WERI-Rb-1 (cell line): ENCODE results near the gene RICTOR.

ENCODE experiments used
- DNase-seq: peaks from one replicate; pipeline ENCODE4 v3.0.0-alpha.2; 2020
- H3K27ac ChIP-seq: fragments of 250-450 bp; sonication (Bioruptor Pico); 2 replicates; pipeline ENCODE4 v1.5.1; 2020; ENCODE audit warnings: mild to moderate bottlenecking, moderate library complexity
- H3K27me3 ChIP-seq: fragments of 250-450 bp; sonication (Bioruptor Pico); 2 replicates; pipeline ENCODE4 v1.5.1; 2021; ENCODE audit warnings: mild to moderate bottlenecking, low read depth, moderate library complexity; ENCODE audit not compliant: insufficient read depth, severe bottlenecking
- H3K36me3 ChIP-seq: fragments of 250-450 bp; sonication (Bioruptor Pico); 2 replicates; pipeline ENCODE4 v1.5.1; 2020; ENCODE audit warnings: mild to moderate bottlenecking, moderate library complexity
- H3K4me3 ChIP-seq: 2 replicates; pipeline ENCODE4 v1.5.1; 2011; ENCODE audit warnings: low read depth, mild to moderate bottlenecking, control low read depth, low read length
- H3K9me3 ChIP-seq: fragments of 250-450 bp; sonication (Bioruptor Pico); 2 replicates; pipeline ENCODE4 v1.5.1; 2021; ENCODE audit warnings: mild to moderate bottlenecking, moderate library complexity; ENCODE audit not compliant: severe bottlenecking
- CTCF ChIP-seq: IDR thresholded peaks from 2 replicates; pipeline ENCODE4 v1.5.1; 2011; ENCODE audit warnings: low read depth, mild to moderate bottlenecking, control low read depth, inconsistent platforms, low read length

The RICTOR gene

GRCh38 chr5:39072925-39073766, 1.1 kb downstream of the RICTOR start:
- Histone ChIP-seq H3K27me3 (no peaks in the 10 kb centered on the region), H3K4me3 (peak overlapping the region; percentile 79), H3K9me3 (no peaks in the 10 kb centered on the region), H3K36me3 (peaks cover 24% of the 10 kb centered on the region), H3K27ac (peak overlapping the region; percentile 99)
- DNase-seq: peak; percentile 37
- TF ChIP-seq CTCF: no peak

- H3K4me3 ChIP-seq: no peak overlapping the region
- no peak overlapping the region for H3K27ac ChIP-seq
- H3K36me3 ChIP-seq: peaks cover 38% of the 10 kb centered on the region
- peaks cover 3% of the 10 kb centered on the region for H3K9me3 ChIP-seq
- TF ChIP-seq CTCF: no peak
- no peak for DNase-seq
- H3K27me3 ChIP-seq: no peaks in the 10 kb centered on the region
Observed at GRCh38 chr5:39068099-39068498, 6.1 kb downstream of the RICTOR start.

GRCh38 chr5:39064450-39064849, 9.7 kb downstream of the RICTOR start:
- peaks cover 3% of the 10 kb centered on the region for H3K9me3 ChIP-seq
- H3K36me3 ChIP-seq: peaks cover 27% of the 10 kb centered on the region
- no peak overlapping the region for H3K27ac ChIP-seq
- H3K4me3 ChIP-seq: no peak overlapping the region
- no peaks in the 10 kb centered on the region for H3K27me3 ChIP-seq
- TF ChIP-seq CTCF: no peak
- no peak for DNase-seq

- H3K27ac ChIP-seq: no peak overlapping the region
Observed at GRCh38 chr5:39063037-39063436, 11.2 kb downstream of the RICTOR start.

GRCh38 chr5:39062530-39062929, 11.7 kb downstream of the RICTOR start:
- no peak overlapping the region for H3K27ac ChIP-seq
- DNase-seq: no peak
- peaks cover 3% of the 10 kb centered on the region for H3K9me3 ChIP-seq
- H3K4me3 ChIP-seq: no peak overlapping the region
- TF ChIP-seq CTCF: no peak
- peaks cover 14% of the 10 kb centered on the region for H3K36me3 ChIP-seq
- no peaks in the 10 kb centered on the region for H3K27me3 ChIP-seq

More at GRCh38 chr5:39063037-39063436, 11.2 kb downstream of the RICTOR start:
- no peak for DNase-seq
- no peak for TF ChIP-seq CTCF
- H3K9me3 ChIP-seq: peaks cover 3% of the 10 kb centered on the region
- no peak overlapping the region for H3K4me3 ChIP-seq
- H3K36me3 ChIP-seq: peaks cover 15% of the 10 kb centered on the region
- no peaks in the 10 kb centered on the region for H3K27me3 ChIP-seq
